Activated CD4-positive, alpha-beta T cell treated with anti-CD3 and anti-CD28 coated beads, Interleukin-2, amount 50 U/mL, for 1 hour (primary cell): Measurements from ENCODE around the gene RMP24.
"Not testable (repeated sequence)": the region's sequence is repeated elsewhere in the genome, so short reads cannot be mapped to it uniquely, and the experiment has no call there.

Experiments
- DNase-seq: peaks from one replicate; pipeline ENCODE4 v3.0.0-alpha.2; 2020

The RMP24 gene

DNA sequence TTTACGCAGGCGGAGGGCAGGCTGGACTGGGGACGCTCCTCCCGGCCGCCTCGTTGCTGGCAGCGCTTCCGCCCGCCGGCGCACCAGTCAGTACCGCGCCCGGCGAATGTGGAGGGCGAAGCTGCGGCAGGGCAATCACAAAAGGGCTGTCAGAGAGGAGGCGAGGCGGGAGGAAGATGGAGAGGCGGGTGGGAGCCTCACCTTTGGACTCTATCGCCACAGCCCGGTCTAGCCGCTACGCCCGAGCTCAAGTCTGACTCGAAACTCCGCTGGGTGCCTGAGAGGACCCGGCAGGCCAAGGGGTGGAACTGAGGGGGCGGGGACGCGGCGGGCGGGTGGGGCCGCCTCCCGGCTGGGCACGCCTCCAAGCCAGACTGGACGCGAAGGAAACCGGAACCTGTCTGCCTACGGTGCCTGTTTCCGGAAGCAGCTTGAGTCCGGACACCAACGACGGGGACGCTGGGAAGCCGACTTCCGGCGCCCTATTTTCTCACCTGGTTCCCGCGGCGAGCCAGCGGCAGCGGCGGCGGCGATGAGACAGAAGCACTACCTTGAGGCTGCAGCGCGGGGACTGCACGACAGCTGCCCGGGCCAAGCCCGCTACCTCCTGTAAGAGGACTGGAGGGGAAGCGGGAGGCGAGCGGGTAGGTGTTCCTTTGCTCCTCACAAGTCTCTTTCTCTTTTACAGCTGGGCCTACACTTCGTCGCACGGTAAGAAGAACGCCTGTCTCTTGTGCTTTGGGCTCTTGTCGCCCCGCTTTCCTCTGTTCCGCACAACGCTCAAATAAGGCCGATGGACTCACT lies at the start of gene RMP24:
Gene RMP24, plus strand, starts transcription at position 483 of the 804 bp plus-strand sequence.
- DNase-seq: peak; percentile 93

- no peak for DNase-seq
Observed at GRCh38 chr18:35923939-35924684, 48.4 kb upstream of the RMP24 start.

GRCh38 chr18:35926884-35927283 lies 45.6 kb upstream of the RMP24 start:
- DNase-seq: no peak

DNA sequence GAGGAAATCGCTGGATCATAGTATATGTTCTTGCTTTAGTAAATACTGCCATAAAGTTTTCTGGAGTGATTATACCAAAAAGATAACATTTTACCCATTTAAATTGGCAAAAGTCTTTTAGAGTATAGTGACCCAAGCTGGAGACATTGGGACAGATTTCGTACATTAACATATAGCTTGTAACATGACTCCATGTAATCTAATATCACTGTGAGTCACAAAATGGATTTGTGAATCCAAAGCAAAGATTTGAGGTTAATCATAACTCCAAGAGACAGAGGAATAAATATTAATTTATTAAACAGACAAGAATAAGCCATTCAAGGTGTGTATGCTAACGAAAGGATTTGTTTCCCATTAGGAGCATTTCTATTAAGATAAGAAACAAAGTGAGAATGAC lies 45.0 kb upstream of the RMP24 start:
- DNase-seq: no peak

DNA sequence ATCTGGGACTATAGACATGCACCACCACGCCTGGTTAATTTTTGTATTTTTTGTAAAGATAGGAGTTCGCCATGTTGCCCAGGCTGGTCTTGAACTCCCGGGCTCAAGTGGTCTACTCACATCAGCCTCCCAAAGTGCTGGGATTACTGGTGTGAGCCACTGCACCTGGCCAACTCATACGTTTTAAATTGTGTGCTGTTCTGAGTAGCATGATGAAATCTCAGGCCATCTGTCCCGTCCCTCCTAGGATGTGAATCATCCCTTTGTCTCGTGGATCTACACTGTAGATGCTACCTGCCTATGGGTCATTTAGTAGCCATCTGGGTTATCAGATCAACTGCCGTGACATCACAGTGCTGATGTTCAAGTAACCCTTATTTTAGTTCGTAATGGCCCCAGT lies 38.5 kb upstream of the RMP24 start:
- DNase-seq: no peak

DNA sequence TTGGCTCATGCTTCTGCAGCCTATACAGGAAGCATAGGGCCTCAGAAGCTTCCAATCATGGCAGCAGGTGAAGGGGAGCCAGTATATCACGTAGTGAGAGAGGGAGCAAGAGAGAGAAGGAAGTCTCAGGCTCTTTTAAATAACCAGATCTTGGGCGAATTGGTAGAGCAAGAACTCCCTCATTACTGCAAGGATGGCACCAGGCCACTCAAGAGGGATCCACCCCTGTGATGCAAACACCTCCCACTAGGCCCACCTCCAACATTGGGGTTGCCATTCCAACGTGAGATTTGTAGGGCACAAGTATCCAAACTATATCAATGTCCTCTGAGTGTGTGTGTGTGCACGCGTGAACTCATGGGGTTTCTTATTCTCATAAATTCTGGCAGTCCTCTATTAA lies 37.6 kb upstream of the RMP24 start:
- no peak for DNase-seq

DNA sequence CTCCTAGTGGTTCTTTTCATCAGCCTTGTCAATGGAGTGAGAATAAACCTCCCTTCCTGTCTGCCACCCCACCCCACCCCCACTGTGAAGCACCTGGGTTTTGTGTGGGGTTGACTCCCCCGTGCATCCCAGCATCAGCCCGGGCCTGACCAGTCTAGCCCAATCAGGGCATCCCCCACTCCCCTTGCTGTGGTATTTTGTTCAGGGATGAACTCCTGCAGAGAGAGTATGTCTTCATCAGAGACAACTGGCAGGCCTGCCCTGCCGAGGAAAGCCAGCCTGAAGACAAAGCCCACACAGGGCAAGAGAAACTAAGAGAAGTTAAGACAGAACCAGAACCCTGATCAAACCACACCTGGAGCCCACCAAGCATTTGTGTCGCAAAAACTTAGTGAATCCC lies 36.7 kb upstream of the RMP24 start:
- no peak for DNase-seq

- DNase-seq: no peak
Observed at GRCh38 chr18:35936951-35937350, 35.5 kb upstream of the RMP24 start.

GRCh38 chr18:35938158-35938557 lies 34.3 kb upstream of the RMP24 start:
- DNase-seq: no peak

- DNase-seq: no peak
Observed at GRCh38 chr18:35938562-35938961, 33.9 kb upstream of the RMP24 start.

GRCh38 chr18:35939138-35939537 lies 33.3 kb upstream of the RMP24 start:
- DNase-seq: no peak

- DNase-seq: no peak
Observed at GRCh38 chr18:35941299-35941698, 31.2 kb upstream of the RMP24 start.

DNA sequence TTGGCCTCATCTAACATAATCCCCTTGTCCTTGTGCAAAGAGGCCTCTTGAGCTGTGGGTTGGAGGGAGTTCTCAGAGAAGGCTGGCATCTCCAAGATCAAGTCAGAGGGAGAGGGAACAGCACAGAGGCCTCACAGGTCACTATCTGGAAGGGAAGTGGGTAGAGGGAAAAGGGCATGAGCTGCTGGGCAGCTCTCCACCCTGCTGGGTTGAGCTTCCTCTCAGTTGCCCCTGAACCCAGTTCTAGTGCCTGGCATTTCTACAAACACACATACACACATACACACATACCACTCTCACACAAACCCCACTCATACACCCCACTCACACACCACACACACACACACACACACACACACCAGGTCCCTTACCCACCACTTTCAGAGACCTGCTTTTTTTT lies 30.3 kb upstream of the RMP24 start:
- DNase-seq: no peak

- DNase-seq: no peak
Observed at GRCh38 chr18:35942661-35943060, 29.8 kb upstream of the RMP24 start.

DNA sequence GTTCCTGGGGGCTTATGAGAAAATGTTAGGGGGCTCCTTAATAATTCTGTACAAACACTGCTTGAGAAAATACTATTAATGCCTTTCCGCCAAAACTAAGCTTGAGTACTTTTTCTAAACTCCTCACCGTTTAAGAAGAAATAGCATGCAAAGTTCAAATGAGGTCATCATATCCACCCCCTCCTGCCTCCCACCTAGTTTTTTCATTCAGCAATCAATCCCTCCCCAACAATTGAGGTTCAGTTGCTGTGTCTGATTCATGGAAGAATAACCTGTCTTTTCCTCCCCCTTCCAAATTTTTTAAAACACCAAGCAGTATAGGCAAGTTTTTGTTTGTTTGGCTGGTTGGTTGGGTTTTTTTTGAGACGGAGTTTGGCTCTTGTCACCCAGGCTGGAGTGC lies 24.4 kb upstream of the RMP24 start:
- DNase-seq: no peak

DNA sequence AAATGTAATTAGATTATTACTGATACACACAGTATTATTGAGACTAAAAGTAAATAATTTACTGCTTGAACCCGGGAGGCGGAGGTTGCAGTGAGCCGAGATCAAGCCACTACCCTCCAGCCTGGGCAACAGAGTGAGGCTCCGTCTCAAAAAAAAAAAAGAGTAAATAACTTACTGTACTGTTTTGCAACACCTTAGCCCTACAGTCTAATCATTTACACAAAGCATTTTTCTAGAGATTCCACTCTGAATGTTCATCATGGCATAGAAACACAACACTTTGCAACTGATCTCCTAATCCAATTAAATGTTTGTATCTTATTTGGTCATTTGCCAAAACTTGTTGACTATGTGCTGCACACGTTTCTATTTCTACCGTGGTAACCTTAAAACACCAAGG lies 23.4 kb upstream of the RMP24 start:
- no peak for DNase-seq

DNA sequence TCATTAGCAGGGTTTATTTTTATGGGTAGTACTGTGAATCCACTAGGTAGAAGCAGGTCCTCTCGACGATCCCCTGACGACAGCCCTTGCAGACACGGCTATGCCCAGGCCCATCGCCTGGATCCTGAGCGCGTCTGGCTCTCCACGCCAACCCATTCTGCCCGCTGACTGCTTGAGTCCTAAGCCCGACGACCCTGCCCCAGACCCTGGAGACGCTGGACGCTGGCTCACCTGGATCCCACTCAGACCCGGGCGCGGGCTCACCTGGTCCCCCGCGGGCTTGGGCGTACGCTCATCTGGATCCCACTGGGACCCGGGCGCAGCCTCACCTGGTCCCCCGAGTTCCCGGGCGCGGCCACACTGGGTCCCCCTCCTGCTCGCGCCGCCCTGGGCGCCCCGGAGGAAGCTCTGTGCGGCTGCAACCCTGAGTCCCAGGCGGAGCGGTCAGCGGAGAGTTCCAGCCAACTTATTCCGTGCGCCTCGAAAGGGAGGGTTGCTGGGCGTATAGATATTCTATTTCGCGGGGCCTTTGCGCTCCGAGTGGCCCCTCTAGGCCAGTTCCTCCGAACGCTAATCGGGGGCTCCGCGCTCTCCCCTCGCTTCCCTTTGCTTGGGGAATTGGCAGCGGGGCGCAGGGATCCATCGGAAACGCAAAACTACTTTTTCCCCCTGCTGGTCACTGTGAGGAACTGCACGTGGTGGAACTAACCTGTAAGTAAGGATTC lies 22.4 kb upstream of the RMP24 start:
- DNase-seq: peak; percentile 37

GRCh38 chr18:35950628-35950982 lies 21.9 kb upstream of the RMP24 start:
- no peak for DNase-seq

DNA sequence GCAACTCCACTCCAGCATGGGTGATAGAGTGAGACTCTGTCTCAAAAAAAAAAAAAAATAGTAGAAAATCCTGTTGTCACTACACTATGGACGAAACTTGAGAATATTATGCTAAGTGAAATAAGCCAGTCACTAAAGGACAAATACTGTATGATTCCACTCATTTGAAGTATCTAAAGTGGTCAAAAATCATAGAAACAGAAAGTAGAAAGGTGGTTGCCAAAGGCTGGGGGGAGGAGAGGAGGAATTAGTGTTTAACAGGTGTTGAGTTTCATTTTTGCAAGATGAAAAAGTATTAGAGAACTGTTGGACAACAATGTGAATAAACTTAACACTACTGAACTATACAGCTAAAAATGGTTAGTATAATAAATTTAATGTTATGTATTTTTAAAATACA lies 18.8 kb upstream of the RMP24 start:
- no peak for DNase-seq

GRCh38 chr18:35956226-35956625 lies 16.3 kb upstream of the RMP24 start:
- DNase-seq: no peak

GRCh38 chr18:35962320-35962719 lies 10.2 kb upstream of the RMP24 start:
- no peak for DNase-seq

DNA sequence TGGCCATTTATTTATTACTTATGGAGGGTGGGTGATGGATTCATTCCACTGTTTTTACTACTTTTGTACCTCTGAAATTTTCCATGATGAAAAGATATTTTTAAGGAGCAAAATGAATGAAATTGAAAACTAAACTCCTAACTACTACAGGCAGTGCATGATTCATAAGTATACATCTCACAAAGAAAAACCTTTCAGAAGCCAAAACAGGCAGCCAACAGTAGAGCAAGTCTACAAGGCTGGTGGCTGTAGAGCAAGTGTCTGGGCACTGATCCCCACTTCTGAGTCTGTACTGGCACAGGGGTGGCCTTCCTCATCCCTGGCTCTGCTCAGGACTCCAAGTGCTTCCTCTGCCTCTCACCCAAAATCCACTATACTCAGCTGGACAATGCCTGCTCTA lies 8.2 kb upstream of the RMP24 start:
- DNase-seq: no peak

DNA sequence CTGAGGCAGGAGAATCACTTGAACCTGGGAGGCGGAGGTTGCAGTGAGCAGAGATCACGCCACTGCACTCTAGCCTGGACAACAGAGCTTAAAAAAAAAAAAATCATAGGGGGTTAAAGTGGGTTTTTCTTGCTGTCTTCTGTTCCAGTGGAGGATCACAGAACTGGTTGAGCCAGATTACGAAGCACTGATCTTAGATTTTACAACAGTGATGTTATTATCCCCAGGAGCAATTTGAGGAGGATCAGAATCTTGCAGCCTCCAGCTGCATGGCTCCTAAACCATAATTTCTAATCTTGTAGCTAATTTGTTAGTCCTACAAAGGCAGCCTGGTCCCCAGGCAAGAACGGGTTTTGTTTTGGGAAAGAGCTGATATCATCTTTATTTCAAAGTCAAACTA lies 4.6 kb upstream of the RMP24 start:
- DNase-seq: not testable (repeated sequence)
